Smooth muscle cell (in vitro differentiated cells): ENCODE measurements around the gene ATP6V1G2. TPM values are rescaled to one million over a fixed set of nuclear protein-coding genes. Genes with fewer than 3 reads are reported as not detected.
A peak's percentile ranks its signal among the peaks of the same experiment; 100 is the strongest.

Experiments
- DNase-seq: peaks from one replicate; lab custom pipeline; 2025; ENCODE audit not compliant: unreplicated experiment; lab: John Stamatoyannopoulos, UW
- H2AFZ ChIP-seq: fragments of 200-600 bp; sonication (generic); 2 replicates; pipeline ENCODE4 v1.6.0; 2016; ENCODE audit warnings: antibody characterized with exemption, low read depth, mild to moderate bottlenecking
- H3F3A ChIP-seq: fragments of 200-600 bp; sonication (generic); 2 replicates; pipeline ENCODE4 v1.6.0; 2017; ENCODE audit warnings: antibody characterized with exemption, low read depth
- H3K27ac ChIP-seq: fragments of 200-600 bp; sonication (generic); 2 replicates; pipeline ENCODE4 v1.5.1; 2016; ENCODE audit warnings: low read depth, mild to moderate bottlenecking
- H3K27me3 ChIP-seq: fragments of 200-600 bp; sonication (generic); 2 replicates; pipeline ENCODE4 v1.6.1; 2016; ENCODE audit warnings: low read depth, mild to moderate bottlenecking
- H3K36me3 ChIP-seq: fragments of 200-600 bp; sonication (generic); 2 replicates; pipeline ENCODE4 v1.5.1; 2016; ENCODE audit warnings: low read depth
- H3K4me1 ChIP-seq: fragments of 200-600 bp; sonication (generic); 2 replicates; pipeline ENCODE4 v1.5.1; 2016; ENCODE audit warnings: low read depth
- H3K4me2 ChIP-seq: fragments of 200-600 bp; sonication (generic); 2 replicates; pipeline ENCODE4 v1.6.0; 2016; ENCODE audit warnings: mild to moderate bottlenecking
- H3K4me3 ChIP-seq: fragments of 200-600 bp; sonication (generic); 2 replicates; pipeline ENCODE4 v1.5.1; 2016; ENCODE audit warnings: mild to moderate bottlenecking
- H3K79me2 ChIP-seq: fragments of 200-600 bp; sonication (generic); 2 replicates; pipeline ENCODE4 v1.6.0; 2016; ENCODE audit warnings: low read depth, mild to moderate bottlenecking
- H3K9ac ChIP-seq: fragments of 200-600 bp; sonication (generic); 2 replicates; pipeline ENCODE4 v1.6.0; 2016; ENCODE audit warnings: low read depth
- H3K9me3 ChIP-seq: fragments of 200-600 bp; sonication (generic); replicated peaks from 2 replicates; pipeline ENCODE4 v1.5.1; 2016; ENCODE audit warnings: low read depth
- H4K20me1 ChIP-seq: fragments of 200-600 bp; sonication (generic); 2 replicates; pipeline ENCODE4 v1.6.0; 2016; ENCODE audit warnings: low read depth
- WGBS: methylation state at CpG from one replicate; pipeline ENCODE4 v1.1.7; 2016; ENCODE audit warnings: low lambda C conversion rate; 5-methylcytosine and 5-hydroxymethylcytosine counted together
- polyA plus RNA-seq: library from polyadenylated mRNA; unstranded; fragments of >200 nt; fragmentation: Nextera tagmentation; extraction: Ambion mirVana; gene quantifications from 2 replicates; pipeline ENCODE4 v1.2.1, GENCODE V29; 2016
- total RNA-seq: library from RNA; depleted of rRNA; stranded (reverse); fragments of >200 nt; gene quantifications from 2 replicates; pipeline ENCODE4 v1.2.3, GENCODE V29; 2014
- TF ChIP-seq, protein P1 (sequence below): fragments of 200-600 bp; sonication (generic); IDR thresholded peaks from 2 replicates; pipeline ENCODE4 v1.5.1; 2017; ENCODE audit warnings: borderline replicate concordance, mild to moderate bottlenecking, antibody characterized with exemption; ENCODE audit not compliant: insufficient read depth, poor library complexity, severe bottlenecking

The ATP6V1G2 gene
- total and polyA plus RNA-seq, 2 experiments from 2014 or later = 1.0 to 2.4 TPM

DNA sequence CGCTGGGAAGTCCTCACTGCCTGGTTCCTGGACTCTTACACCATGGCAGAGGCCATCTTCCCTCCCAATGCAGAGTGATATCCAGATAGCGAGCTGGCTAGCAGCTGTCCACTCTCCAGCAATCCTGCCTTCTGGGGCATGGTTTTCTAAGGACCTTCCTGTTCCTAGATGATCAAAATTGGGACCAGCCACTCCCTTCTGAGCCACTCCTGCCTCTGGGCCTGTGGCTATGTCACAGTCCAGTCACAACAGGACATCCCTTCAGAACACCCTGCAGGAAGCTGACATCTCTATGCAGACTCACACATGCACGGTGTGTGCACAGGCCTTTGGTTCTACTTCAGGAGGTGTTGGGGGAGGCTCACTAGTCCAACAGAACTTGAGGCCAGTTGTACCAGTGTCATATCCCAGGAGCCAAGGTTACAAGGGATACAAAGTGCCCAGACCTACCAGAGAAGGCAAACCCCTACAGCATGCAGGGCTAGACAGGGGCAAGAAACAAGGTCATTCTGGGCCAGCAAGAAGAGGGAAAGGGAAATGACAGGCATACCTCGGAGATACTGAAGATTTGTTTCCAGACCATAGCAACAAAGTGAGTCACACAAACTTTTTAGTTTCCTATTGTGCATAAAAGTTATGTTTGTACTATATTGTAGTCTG is 20.3 kb downstream of the ATP6V1G2 start:
- H3K9me3 ChIP-seq = no peaks in the 10 kb centered on the region
- H3K9ac ChIP-seq = no peak overlapping the region
- H3F3A ChIP-seq = peaks cover 5% of the 10 kb centered on the region
- no peak overlapping the region for H3K4me3 ChIP-seq
- H4K20me1 ChIP-seq = peaks cover 18% of the 10 kb centered on the region
- no peaks in the 10 kb centered on the region for H3K4me1 ChIP-seq
- 72% methylated on average over 4 of the region's 4 CpGs for WGBS
- no peaks in the 10 kb centered on the region for H3K36me3 ChIP-seq
- H3K4me2 ChIP-seq = no peak overlapping the region
- H2AFZ ChIP-seq = no peak overlapping the region
- H3K27me3 ChIP-seq = no peaks in the 10 kb centered on the region
- peak overlapping the region; percentile 31 for H3K27ac ChIP-seq
- no peaks in the 10 kb centered on the region for H3K79me2 ChIP-seq
- DNase-seq = no peak
- TF ChIP-seq, protein P1, sequence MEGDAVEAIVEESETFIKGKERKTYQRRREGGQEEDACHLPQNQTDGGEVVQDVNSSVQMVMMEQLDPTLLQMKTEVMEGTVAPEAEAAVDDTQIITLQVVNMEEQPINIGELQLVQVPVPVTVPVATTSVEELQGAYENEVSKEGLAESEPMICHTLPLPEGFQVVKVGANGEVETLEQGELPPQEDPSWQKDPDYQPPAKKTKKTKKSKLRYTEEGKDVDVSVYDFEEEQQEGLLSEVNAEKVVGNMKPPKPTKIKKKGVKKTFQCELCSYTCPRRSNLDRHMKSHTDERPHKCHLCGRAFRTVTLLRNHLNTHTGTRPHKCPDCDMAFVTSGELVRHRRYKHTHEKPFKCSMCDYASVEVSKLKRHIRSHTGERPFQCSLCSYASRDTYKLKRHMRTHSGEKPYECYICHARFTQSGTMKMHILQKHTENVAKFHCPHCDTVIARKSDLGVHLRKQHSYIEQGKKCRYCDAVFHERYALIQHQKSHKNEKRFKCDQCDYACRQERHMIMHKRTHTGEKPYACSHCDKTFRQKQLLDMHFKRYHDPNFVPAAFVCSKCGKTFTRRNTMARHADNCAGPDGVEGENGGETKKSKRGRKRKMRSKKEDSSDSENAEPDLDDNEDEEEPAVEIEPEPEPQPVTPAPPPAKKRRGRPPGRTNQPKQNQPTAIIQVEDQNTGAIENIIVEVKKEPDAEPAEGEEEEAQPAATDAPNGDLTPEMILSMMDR = no peak

DNA sequence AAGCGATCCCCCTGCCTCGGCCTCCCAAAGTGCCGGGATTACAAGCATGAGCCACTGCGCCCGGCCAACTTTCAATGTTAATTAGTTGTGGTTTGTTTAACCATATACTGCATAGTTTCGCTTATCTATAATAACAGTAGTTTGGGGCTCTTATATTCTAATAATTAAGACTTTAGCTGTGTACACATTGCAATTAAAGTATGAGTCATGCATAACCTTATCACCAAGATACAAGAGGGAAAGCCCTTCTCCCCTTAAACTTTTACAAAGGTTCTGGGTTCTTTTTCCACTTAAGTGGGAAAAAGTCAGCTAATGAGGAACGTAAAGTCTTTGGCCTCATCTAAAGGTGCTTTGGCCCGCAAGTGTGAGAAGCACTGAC is 20.9 kb downstream of the ATP6V1G2 start:
- no peak overlapping the region for H3K4me2 ChIP-seq
- peak overlapping the region; percentile 31 for H3K27ac ChIP-seq

DNA sequence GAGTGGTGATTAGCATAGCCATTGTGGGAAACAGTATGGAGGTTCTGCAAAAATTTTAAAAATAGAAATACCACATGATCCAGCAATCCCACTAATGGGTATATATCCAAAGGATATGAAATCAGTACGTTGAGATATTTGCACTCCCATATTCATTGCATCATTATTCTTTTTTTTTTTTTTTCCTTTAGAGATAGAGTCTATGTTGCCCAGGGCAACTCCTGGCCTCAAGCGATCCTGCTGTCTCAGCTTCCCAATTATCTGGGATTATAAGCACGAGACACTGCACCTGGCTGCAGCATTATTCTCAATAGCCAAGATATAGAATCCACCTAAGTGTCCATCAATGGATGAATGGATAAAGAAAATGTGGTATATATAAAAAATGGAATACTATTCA is 24.6 kb downstream of the ATP6V1G2 start:
- Histone ChIP-seq H3K4me2 (no peak overlapping the region), H3K27me3 (no peaks in the 10 kb centered on the region), H3F3A (no peaks in the 10 kb centered on the region), H4K20me1 (no peaks in the 10 kb centered on the region), H3K27ac (no peak overlapping the region), H3K9ac (no peak overlapping the region), H3K36me3 (no peaks in the 10 kb centered on the region), H3K79me2 (no peaks in the 10 kb centered on the region), H2AFZ (no peak overlapping the region), H3K4me3 (no peak overlapping the region), H3K9me3 (no peaks in the 10 kb centered on the region), H3K4me1 (no peaks in the 10 kb centered on the region)
- WGBS = 73% methylated on average over 3 of the region's 3 CpGs
- TF ChIP-seq, protein P1 = no peak
- no peak for DNase-seq

More for the DNA sequence above, 20.9 kb downstream of the ATP6V1G2 start:
- DNase-seq = no peak
- Histone ChIP-seq H3K79me2 (no peaks in the 10 kb centered on the region), H2AFZ (no peak overlapping the region), H3K9me3 (no peaks in the 10 kb centered on the region), H3K9ac (no peak overlapping the region), H3K4me3 (no peak overlapping the region), H3F3A (peaks cover 4% of the 10 kb centered on the region), H4K20me1 (peaks cover 13% of the 10 kb centered on the region), H3K4me1 (no peaks in the 10 kb centered on the region), H3K36me3 (no peaks in the 10 kb centered on the region), H3K27me3 (no peaks in the 10 kb centered on the region)
- WGBS = 81% methylated on average over 8 of the region's 8 CpGs
- TF ChIP-seq, protein P1 = no peak
